ENCODE data around the gene OASL. TPM values are rescaled to one million over a fixed set of nuclear protein-coding genes. Genes with fewer than 3 reads are reported as not detected.

OASL gene
- polyA plus RNA-seq, 4 donors: 0.08 to 0.22 (median 0.13) TPM; not detected in 1

DNA sequence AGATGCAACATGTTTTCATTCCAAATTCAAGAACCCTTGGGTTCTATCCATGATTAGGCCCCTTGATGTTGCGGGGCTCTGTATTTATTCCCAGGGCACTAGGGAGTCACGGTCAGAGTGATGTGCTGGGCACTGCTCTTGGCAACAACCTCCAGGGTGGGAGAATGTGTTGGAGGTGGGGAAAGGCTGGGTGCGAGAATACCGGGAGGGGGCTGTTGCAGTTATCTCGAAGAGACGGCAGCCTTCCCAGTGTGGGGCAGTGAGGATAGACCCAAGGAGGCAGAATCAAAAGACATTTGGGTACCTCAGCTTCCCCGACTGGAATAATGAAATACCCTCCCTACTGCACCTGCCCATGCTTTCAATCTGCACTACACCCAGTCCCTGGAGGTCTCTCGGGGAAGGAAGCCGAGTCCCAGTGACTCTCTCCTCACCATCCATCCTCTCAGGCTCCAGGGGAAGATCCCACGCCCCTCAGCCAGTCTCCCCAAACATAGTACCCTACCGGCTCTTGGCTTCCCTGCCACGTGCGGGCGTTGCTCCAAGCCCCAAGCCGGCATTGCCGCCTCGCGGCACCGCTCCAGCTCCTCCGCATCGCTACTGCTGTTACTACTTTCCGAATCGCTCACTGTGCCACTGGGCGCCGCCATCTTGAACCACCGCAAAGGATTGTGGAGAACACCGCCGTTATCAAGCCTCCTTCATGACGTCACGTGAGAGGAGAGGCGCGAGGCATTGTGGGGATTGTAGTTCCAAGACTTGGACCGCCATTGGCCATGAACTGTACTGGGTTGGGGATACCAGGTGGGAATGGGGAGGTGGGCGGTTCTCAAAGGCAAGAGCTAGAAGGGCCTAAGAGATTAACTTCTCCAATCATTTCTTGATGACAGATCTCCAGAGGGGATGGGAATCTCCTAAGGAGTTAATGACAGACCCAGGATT, 22.9 kb downstream of the OASL start, which contains the start of gene C12orf43:
TSS of gene C12orf43 (minus strand) at position 663 of the 942 bp plus-strand sequence. CDS start at position 650, 13 bp downstream.
- peak; percentile 73 to 95 (median 78) for DNase-seq (ENCODE audit: low read depth in 4 of 4, low spot score in 2 of 4)

DNA sequence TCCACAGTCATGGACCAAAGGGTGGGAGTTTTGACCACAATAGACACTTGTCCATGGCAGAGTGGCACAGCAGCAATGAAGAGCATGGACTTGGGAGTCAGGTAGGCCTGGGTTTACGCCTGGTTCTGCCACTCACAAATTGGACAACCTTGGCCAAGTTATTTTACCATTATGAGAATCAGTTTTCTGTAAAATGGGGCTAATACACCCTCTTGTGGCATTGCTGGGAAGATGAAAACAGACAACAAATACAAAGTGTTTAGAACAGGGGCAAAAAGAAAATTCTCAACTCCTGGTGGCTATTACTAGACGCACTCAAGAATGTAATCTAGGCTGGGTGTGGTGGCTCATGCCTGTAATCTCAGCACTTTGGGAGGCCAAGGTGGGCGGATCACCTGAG, 25.3 kb downstream of the OASL start:
- DNase-seq (ENCODE audit: low read depth in 4 of 4, low spot score in 2 of 4): no peak

DNA sequence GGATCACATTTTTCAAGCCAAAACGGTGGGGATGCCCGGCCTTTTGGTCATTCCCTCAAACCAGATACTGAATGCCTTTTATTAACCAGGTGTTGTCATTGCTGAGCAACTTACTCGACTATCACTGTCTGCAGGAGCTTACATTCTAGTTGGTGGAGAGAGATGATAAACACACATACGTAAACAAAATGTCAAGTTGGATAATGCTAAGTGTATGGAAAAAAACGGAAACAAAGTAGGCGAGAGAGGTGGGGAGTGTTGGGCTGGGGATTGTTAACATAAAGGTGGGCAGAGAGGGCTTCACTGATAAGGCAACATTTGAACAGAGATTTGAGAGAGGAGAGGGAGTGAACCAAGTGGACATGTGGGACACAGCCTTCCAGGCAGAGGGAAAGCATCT, 27.2 kb downstream of the OASL start:
- no peak for DNase-seq (ENCODE audit: low read depth in 4 of 4, low spot score in 2 of 4)

DNA sequence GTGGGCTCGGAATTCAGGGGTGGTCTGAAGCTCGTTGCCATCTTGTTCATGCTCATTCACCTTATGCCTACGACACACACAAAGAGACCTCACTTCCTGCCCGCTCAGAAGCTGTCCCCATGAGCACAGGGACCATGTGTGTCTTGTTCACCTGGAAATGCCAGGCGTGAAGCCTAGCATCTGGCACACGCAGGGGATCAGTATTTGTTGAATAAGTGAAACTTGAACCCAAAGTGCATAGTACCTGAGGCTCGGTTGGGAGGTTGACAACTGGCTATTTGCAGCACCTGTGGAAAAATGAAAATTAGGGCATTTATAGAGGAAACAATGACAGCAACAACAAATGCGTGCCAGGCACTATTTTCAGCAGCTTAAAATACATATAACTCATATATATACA, 28.2 kb downstream of the OASL start:
- DNase-seq (ENCODE audit: low read depth in 4 of 4, low spot score in 2 of 4): no peak

GRCh38 chr12:121009741-121010140, 29.3 kb downstream of the OASL start:
- DNase-seq (ENCODE audit: low read depth in 4 of 4, low spot score in 2 of 4): peak in 1 of 4 donors; percentile 46

GRCh38 chr12:121008347-121009098, 30.5 kb downstream of the OASL start:
- DNase-seq (ENCODE audit: low read depth in 4 of 4, low spot score in 2 of 4): no peak

GRCh38 chr12:121005346-121005815, 33.7 kb downstream of the OASL start:
- DNase-seq (ENCODE audit: low read depth in 4 of 4, low spot score in 2 of 4): no peak

DNA sequence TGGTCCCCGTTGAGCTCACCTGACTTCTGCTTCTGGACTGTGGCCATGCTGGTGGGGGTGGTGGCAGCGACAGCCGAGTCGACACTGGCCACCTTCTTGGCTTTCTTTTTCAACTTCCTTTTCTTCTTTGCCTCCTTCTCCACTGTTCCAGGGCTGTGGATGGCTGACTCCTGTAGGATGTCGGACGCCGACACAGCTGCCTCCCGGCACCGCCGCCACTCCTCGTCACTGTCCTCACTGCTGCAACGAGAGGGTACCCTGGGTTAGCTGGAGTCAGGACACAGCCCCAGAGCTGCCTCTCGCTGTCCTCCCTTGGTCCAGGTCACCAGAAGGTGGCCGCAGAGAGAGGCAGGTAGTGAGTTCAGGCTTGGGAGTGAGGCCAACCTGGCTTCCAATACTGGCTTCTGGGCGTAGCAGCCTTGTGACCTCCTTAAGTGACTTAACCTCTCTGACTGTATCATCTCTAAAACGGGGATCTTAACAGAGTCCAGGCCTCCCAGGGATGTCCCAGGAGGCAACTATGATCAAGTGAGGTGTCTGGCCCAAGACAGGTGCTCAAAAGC, 34.7 kb downstream of the OASL start:
- no peak for DNase-seq (ENCODE audit: low read depth in 4 of 4, low spot score in 2 of 4)

DNA sequence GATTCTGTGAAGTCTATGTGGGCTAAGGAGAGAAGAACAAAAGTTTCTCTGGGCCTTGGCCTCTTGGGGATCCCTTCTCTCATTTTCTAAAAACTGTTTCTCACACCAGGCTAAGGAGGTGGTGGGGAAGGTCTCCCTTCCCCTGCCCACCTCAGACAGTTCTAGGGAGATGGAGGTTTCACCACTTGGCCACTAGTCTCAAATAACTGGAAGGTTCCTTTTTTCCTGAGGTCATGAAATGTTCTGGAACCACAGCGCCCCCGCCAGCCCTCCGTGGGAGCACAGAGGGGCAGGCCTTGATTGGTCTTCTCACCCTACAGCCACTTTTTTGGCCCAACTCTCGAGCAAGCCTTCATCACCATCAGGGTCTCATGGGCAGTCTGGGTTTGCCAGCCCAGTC, 35.4 kb downstream of the OASL start:
- no peak for DNase-seq (ENCODE audit: low read depth in 4 of 4, low spot score in 2 of 4)

GRCh38 chr12:121001841-121002483, 37.1 kb downstream of the OASL start:
- DNase-seq (ENCODE audit: low read depth in 4 of 4, low spot score in 2 of 4): no peak

DNA sequence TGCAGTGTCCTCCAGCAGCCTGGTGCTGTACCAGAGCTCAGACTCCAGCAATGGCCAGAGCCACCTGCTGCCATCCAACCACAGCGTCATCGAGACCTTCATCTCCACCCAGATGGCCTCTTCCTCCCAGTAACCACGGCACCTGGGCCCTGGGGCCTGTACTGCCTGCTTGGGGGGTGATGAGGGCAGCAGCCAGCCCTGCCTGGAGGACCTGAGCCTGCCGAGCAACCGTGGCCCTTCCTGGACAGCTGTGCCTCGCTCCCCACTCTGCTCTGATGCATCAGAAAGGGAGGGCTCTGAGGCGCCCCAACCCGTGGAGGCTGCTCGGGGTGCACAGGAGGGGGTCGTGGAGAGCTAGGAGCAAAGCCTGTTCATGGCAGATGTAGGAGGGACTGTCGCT, 38.0 kb downstream of the OASL start:
- no peak for DNase-seq (ENCODE audit: low read depth in 4 of 4, low spot score in 2 of 4)

GRCh38 chr12:121000530-121000929, 38.5 kb downstream of the OASL start:
- DNase-seq (ENCODE audit: low read depth in 4 of 4, low spot score in 2 of 4): no peak

GRCh38 chr12:120999191-121000120, 39.6 kb downstream of the OASL start:
- no peak for DNase-seq (ENCODE audit: low read depth in 4 of 4, low spot score in 2 of 4)

- DNase-seq (ENCODE audit: low read depth in 4 of 4, low spot score in 2 of 4): no peak
Observed at GRCh38 chr12:120998435-120998834, 40.6 kb downstream of the OASL start.

DNA sequence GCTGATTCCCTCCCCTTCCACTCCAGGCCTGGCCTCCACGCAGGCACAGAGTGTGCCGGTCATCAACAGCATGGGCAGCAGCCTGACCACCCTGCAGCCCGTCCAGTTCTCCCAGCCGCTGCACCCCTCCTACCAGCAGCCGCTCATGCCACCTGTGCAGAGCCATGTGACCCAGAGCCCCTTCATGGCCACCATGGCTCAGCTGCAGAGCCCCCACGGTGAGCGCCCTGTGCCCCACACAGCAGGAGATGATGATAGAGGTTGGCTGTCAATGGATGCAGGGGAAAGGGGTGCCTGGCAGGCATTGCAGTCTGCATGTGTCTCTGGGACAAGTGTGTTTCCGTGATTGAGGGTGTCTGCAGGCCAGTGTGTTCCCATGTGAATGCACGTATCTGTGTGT, 41.6 kb downstream of the OASL start:
- no peak for DNase-seq (ENCODE audit: low read depth in 4 of 4, low spot score in 2 of 4)

GRCh38 chr12:120996133-120996746, 42.8 kb downstream of the OASL start:
- no peak for DNase-seq (ENCODE audit: low read depth in 4 of 4, low spot score in 2 of 4)

DNA sequence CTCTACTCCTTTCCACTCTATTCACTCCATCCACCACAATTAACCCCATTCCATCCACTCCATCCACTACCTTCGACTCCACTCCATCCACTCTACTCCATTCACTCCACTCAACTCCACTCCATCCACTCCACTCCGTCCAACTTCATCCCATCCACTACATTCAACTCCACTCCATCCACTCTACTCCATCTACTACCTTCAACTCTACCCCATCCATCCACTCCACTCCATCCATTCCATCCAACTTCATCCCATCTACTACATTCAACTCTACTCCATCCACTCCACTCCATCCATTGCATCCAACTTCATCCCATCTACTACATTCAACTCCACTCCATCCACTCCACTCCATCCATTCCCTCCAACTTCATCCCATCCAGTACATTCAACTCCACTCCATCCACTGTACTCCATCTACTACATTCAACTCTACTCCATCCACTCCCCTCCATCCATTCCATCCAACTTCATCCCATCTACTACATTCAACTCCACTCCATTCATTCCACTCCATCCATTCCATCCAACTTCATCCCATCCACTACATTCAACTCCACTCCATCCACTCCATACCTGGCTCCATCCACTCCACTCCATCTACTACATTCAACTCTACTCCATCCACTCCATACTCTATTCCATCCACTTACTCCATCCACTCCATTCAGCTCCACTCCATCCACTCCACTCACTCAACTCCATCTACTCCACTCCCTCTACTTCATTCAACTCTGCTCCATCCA, 44.3 kb downstream of the OASL start:
- DNase-seq (ENCODE audit: low read depth in 4 of 4, low spot score in 2 of 4): no peak

GRCh38 chr12:120994059-120994458, 45.0 kb downstream of the OASL start:
- DNase-seq (ENCODE audit: low read depth in 4 of 4, low spot score in 2 of 4): no peak

All from left renal cortex interstitium (tissue), 4 donors.